AG09309 (cell line): ENCODE data around the gene CROCC2.

Source experiments
- DNase-seq: peaks from one replicate; pipeline ENCODE4 v3.0.0-alpha.2; 2010; ENCODE audit warnings: low read depth
- H3K4me3 ChIP-seq: 2 replicates; pipeline ENCODE4 v1.5.1; 2011; ENCODE audit warnings: mild to moderate bottlenecking, low read depth, low read length, moderate library complexity; ENCODE audit not compliant: control insufficient read depth
- TF ChIP-seq, protein P1 (sequence below): IDR thresholded peaks from 2 replicates; pipeline ENCODE4 v1.5.1; 2011; ENCODE audit warnings: mild to moderate bottlenecking, low read depth, low read length, inconsistent platforms; ENCODE audit not compliant: insufficient read depth, control insufficient read depth; ENCODE audit errors: missing control alignments

The CROCC2 gene

DNA sequence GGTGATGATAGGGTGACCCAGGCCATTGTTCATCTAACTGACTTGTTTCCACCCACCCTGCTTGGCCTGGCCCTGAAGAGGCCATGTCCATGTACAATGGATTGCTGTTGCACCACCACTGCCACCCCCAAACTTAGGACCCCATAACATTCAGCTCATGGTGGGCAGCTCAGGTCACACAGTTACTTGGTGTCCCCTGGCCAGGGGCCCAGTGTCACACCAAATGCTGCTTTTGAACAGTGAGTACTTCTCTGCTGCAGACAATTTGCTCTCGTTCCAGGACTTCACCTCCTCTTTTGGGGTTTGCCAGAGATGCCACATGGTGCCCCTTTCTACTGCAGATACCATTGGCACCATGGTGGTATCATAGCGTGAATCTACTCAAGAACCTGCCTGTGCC is 21.9 kb upstream of the CROCC2 start:
- no peak for DNase-seq
- TF ChIP-seq, protein P1, sequence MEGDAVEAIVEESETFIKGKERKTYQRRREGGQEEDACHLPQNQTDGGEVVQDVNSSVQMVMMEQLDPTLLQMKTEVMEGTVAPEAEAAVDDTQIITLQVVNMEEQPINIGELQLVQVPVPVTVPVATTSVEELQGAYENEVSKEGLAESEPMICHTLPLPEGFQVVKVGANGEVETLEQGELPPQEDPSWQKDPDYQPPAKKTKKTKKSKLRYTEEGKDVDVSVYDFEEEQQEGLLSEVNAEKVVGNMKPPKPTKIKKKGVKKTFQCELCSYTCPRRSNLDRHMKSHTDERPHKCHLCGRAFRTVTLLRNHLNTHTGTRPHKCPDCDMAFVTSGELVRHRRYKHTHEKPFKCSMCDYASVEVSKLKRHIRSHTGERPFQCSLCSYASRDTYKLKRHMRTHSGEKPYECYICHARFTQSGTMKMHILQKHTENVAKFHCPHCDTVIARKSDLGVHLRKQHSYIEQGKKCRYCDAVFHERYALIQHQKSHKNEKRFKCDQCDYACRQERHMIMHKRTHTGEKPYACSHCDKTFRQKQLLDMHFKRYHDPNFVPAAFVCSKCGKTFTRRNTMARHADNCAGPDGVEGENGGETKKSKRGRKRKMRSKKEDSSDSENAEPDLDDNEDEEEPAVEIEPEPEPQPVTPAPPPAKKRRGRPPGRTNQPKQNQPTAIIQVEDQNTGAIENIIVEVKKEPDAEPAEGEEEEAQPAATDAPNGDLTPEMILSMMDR, result no peak
- no peak overlapping the region for H3K4me3 ChIP-seq

DNA sequence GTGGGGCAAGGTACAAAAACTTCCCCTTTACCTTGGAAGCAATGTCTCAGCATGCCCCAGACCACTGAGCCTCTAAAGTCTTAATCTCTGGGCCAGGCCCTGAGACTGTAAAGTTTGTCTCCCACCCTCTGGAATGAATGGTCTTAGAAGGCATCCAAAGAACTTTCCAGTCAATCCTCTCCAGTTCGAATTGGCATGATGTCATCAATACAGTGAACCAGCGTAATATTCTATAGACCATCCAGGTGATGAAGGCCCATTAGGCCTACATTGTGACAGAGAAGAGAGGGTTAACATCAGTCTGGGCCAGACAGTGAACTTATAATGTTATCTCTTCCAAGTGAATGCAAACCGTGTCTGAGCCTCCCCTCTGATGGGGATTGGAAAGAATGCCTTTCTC is 21.4 kb upstream of the CROCC2 start:
- H3K4me3 ChIP-seq, result no peak overlapping the region
- no peak for DNase-seq
- TF ChIP-seq, protein P1, result no peak

DNA sequence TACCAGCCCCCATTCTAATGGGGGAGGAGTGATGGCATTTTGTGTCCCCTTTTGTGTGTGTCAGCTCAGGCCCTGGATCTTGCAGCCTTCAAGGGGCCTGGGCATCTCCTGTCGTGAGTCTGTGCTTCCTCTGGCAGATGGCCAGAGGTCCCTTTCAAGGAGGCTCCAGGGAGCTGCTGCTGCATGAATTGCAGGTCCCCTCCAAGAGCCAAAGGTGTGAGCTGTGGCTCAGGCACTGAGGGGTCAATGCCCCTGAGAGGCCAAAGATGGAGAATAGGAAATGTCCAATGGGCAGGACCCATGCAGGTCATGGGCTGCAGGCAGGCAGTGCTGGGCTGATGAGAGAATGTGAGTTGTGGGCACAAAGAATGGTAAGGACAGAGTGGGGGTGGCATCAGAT is 20.6 kb upstream of the CROCC2 start:
- no peak overlapping the region for H3K4me3 ChIP-seq
- DNase-seq, result no peak
- TF ChIP-seq, protein P1, result no peak

DNA sequence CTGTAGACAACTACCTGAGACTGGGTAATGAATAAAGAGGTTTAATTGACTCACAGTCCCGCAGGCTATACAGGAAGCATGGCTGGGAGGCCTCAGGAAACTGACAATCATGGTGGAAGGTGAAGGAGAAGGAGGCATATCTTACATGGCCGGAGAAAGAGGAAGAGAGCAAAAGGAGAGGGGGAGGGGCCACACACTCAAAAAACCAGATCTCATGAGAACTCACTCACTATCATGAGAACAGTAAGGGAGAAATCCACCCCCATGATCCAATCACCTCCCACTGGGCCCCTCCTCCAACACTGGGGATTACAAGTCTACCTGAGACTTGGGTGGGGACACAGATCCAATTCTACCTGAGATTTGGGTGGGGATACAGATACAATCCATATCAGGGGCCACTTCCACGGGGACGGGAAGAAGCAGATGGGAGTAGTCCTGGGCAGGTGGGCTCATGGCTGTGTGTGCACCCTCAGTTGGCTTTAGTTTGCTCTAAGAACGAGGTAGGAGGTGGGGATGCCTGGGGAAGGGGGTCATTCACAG is 20.0 kb upstream of the CROCC2 start:
- H3K4me3 ChIP-seq, result no peak overlapping the region
- no peak for DNase-seq
- TF ChIP-seq, protein P1, result no peak

GRCh38 chr2:240886678-240887609 is 19.2 kb upstream of the CROCC2 start:
- H3K4me3 ChIP-seq, result no peak overlapping the region
- TF ChIP-seq, protein P1, result no peak
- DNase-seq, result no peak

DNA sequence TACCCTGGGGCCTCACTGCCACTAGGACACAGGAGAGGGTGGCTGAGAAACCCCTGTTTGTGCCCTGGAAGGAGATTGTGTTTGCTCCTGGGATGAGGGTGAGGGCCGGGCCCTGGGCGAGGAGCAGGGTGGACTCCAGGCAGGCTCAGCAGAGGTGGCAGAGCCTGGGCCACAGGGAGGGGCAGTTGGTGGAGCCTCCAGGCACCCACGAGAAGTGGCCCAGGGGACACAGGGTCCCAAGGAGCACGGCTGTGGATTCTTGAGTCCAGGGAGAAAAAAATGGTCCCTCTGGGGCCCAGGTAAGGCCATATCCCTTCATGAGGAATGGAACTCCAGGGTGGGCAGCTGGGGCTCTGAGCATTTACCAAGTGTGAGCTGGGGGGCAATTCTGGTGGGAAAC is 18.5 kb upstream of the CROCC2 start:
- TF ChIP-seq, protein P1, result no peak
- no peak overlapping the region for H3K4me3 ChIP-seq
- no peak for DNase-seq
